DND-41 (cell line): ENCODE results near the gene MX2.

Experiments
- ATAC-seq: fragments of 200-7000 bp; cut with Tn5 transposase; 3 replicates; pipeline ENCODE4 v1.9.1; 2021; ENCODE audit warnings: low read depth; ENCODE audit not compliant: insufficient read depth
- DNase-seq: peaks from one replicate; pipeline ENCODE4 v3.0.0-alpha.2; 2020
- H2AFZ ChIP-seq: 2 replicates; pipeline ENCODE4 v1.6.0; 2012; ENCODE audit warnings: low read depth, low read length
- H3K27ac ChIP-seq: 2 replicates; pipeline ENCODE4 v1.5.1; 2012; ENCODE audit warnings: low read length, inconsistent platforms
- H3K27me3 ChIP-seq: fragments of 200-600 bp; sonication (generic); 2 replicates; pipeline ENCODE4 v1.6.0; 2012; ENCODE audit warnings: low read length, mild to moderate bottlenecking, inconsistent platforms; ENCODE audit not compliant: insufficient read depth, poor library complexity
- H3K36me3 ChIP-seq: 2 replicates; pipeline ENCODE4 v1.5.1; 2012; ENCODE audit warnings: low read length, inconsistent platforms; ENCODE audit not compliant: insufficient read depth
- H3K4me1 ChIP-seq: 2 replicates; pipeline ENCODE4 v1.5.1; 2012; ENCODE audit warnings: mild to moderate bottlenecking, low read length; ENCODE audit not compliant: insufficient read depth
- H3K4me2 ChIP-seq: 2 replicates; pipeline ENCODE4 v1.6.0; 2012; ENCODE audit warnings: mild to moderate bottlenecking, moderate library complexity, low read length, inconsistent platforms; ENCODE audit not compliant: insufficient read depth
- H3K4me3 ChIP-seq, 2 experiments: fragments of 200-600 bp in 1 of 2; shearing (Covaris generic) in 1 of 2; 2 replicates each; pipeline ENCODE4 v1.5.1; 2012 to 2016; ENCODE audit warnings: inconsistent platforms in 2 of 2, low read length in 2 of 2, mild to moderate bottlenecking in 2 of 2, low read depth in 1 of 2, moderate library complexity in 1 of 2
- H3K79me2 ChIP-seq: 2 replicates; pipeline ENCODE4 v1.6.0; 2012; ENCODE audit warnings: low read length, inconsistent platforms; ENCODE audit not compliant: insufficient read depth
- H3K9ac ChIP-seq: 2 replicates; pipeline ENCODE4 v1.6.0; 2012; ENCODE audit warnings: low read depth, mild to moderate bottlenecking, inconsistent platforms, low read length, moderate library complexity
- H3K9me3 ChIP-seq: 2 replicates; pipeline ENCODE4 v1.5.1; 2012; ENCODE audit warnings: low read length, moderate library complexity, mild to moderate bottlenecking, inconsistent platforms; ENCODE audit not compliant: insufficient read depth, severe bottlenecking
- H4K20me1 ChIP-seq: 2 replicates; pipeline ENCODE4 v1.6.0; 2012; ENCODE audit warnings: low read length; ENCODE audit not compliant: insufficient read depth
- CTCF ChIP-seq: IDR thresholded peaks from 2 replicates; pipeline ENCODE4 v1.5.1; 2012; ENCODE audit warnings: borderline replicate concordance, low read length, moderate library complexity, mild to moderate bottlenecking; ENCODE audit not compliant: poor library complexity, severe bottlenecking; ENCODE audit errors: extremely low read depth
- EZH2 ChIP-seq: IDR thresholded peaks from 3 replicates; pipeline ENCODE4 v1.6.1; 2012; ENCODE audit warnings: borderline replicate concordance, low read depth, mild to moderate bottlenecking, moderate library complexity, low read length, inconsistent platforms; ENCODE audit not compliant: severe bottlenecking

MX2 gene

GRCh38 chr21:41316200-41317062 is 45.4 kb upstream of the MX2 start, which contains the start of gene FAM3B:
TSS of gene FAM3B (plus strand) at chr21:41316801. CDS start at chr21:41316880, 79 bp downstream.
- Histone ChIP-seq H3K27ac (no peak within 1 kb of the TSS), H3K4me2 (no peak within 1 kb of the TSS), H3K79me2 (no peaks in the 10 kb centered on the region), H3K4me1 (peaks cover 9% of the 10 kb centered on the region; the same call in 1 of the 2 replicates), H3K4me3 (no peak within 1 kb of the TSS), H4K20me1 (no peaks in the 10 kb centered on the region), H3K36me3 (no peaks in the 10 kb centered on the region), H3K9ac (no peak within 1 kb of the TSS), H3K9me3 (no peaks in the 10 kb centered on the region), H3K27me3 (no peaks in the 10 kb centered on the region), H2AFZ (no peak within 1 kb of the TSS)
- TF ChIP-seq EZH2 (no peak), CTCF (no peak)
- no peak for ATAC-seq
- no peak for DNase-seq

GRCh38 chr21:41317063-41317392 is 44.8 kb upstream of the MX2 start:
- Histone ChIP-seq H3K79me2 (no peaks in the 10 kb centered on the region), H3K27me3 (no peaks in the 10 kb centered on the region), H4K20me1 (no peaks in the 10 kb centered on the region), H3K36me3 (no peaks in the 10 kb centered on the region), H3K4me3 (no peak overlapping the region), H3K9ac (no peak overlapping the region), H3K9me3 (peaks cover 4% of the 10 kb centered on the region), H2AFZ (no peak overlapping the region), H3K4me1 (peaks cover 15% of the 10 kb centered on the region), H3K4me2 (no peak overlapping the region), H3K27ac (no peak overlapping the region)
- TF ChIP-seq CTCF (no peak), EZH2 (no peak)
- DNase-seq (no peak), ATAC-seq (no peak)

GRCh38 chr21:41317458-41317857 is 44.4 kb upstream of the MX2 start:
- no peak overlapping the region for H3K9ac ChIP-seq
- no peak for TF ChIP-seq EZH2
- TF ChIP-seq CTCF = no peak
- no peaks in the 10 kb centered on the region for H3K27me3 ChIP-seq
- no peak overlapping the region for H2AFZ ChIP-seq
- H3K4me2 ChIP-seq = no peak overlapping the region
- peaks cover 4% of the 10 kb centered on the region for H3K9me3 ChIP-seq
- DNase-seq (no peak), ATAC-seq (no peak)
- peaks cover 20% of the 10 kb centered on the region for H3K4me1 ChIP-seq
- H3K36me3 ChIP-seq = no peaks in the 10 kb centered on the region
- H3K79me2 ChIP-seq = no peaks in the 10 kb centered on the region
- H4K20me1 ChIP-seq = no peaks in the 10 kb centered on the region
- no peak overlapping the region for H3K4me3 ChIP-seq
- no peak overlapping the region for H3K27ac ChIP-seq
